Measurements from ENCODE around the gene IGSF9B.
A peak's percentile ranks its signal among the peaks of the same experiment; 100 is the strongest.
"Not testable (repeated sequence)": the region's sequence is repeated elsewhere in the genome, so short reads cannot be mapped to it uniquely, and the experiment has no call there.

IGSF9B gene

DNA sequence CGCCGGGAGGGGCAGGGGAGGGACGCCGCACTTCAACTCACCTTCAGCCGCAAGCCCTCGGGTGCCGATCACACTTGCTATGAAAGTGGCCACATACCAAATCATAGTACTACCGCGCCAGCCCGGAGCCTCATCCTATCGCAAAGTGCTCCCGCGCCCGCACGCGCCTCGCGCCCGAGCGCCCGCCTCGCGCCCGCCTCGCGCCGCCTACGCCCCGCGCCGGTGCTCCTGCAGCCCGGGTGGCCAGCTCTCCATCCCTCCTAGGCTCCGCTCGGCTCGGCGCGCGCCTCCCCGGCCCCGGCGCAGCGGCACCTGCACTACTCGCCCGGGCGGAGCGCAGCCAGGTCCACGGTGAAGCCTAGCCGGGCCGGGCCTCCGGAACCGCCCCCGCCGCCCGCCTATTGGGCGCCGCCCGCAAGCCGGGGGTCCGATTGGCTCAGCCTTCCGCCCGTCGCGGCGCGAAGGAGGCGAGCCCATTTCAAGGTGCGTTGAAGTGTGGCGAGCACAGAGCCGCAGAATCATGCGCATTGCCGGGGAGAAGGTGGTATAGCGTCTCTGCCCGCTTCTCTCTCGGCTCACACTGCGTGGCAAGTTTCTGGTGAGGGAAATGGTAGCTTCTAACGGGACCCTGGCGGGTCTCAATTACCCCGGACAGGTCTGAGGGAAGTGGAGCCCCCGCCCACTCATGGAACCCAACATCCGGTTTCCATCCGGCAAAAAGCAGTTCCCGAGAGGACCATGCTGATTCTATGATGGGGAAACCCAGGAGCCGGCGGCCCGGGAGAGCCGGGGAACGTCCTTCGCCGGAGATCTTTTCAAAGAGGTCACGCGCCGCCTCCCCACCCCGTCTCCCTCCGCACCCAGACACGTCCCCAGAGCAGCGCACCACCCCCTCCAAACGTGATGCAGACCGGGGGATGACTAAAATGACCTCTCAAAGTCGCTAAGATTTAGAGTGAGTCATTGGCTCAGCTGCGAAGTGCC lies at the start of gene IGSF9B:
IGSF9B (minus strand) TSS at position 319 of the 984 bp plus-strand sequence; CDS start at position 105, 214 bp downstream.
- peak; percentile 99 for DNase-seq (ENCODE audit: low spot score)
- TF ChIP-seq, protein P1, sequence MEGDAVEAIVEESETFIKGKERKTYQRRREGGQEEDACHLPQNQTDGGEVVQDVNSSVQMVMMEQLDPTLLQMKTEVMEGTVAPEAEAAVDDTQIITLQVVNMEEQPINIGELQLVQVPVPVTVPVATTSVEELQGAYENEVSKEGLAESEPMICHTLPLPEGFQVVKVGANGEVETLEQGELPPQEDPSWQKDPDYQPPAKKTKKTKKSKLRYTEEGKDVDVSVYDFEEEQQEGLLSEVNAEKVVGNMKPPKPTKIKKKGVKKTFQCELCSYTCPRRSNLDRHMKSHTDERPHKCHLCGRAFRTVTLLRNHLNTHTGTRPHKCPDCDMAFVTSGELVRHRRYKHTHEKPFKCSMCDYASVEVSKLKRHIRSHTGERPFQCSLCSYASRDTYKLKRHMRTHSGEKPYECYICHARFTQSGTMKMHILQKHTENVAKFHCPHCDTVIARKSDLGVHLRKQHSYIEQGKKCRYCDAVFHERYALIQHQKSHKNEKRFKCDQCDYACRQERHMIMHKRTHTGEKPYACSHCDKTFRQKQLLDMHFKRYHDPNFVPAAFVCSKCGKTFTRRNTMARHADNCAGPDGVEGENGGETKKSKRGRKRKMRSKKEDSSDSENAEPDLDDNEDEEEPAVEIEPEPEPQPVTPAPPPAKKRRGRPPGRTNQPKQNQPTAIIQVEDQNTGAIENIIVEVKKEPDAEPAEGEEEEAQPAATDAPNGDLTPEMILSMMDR (IDR thresholded peaks at IDR 0.05; ENCODE audit: extremely low read depth, insufficient read depth, missing control alignments), result no peak
- in situ Hi-C loops (cut with MboI; ENCODE audit: low pct_unique_long_range_greater_than_20kb, low sequenced_read_pairs, unreplicated experiment), result no loop called here

DNA sequence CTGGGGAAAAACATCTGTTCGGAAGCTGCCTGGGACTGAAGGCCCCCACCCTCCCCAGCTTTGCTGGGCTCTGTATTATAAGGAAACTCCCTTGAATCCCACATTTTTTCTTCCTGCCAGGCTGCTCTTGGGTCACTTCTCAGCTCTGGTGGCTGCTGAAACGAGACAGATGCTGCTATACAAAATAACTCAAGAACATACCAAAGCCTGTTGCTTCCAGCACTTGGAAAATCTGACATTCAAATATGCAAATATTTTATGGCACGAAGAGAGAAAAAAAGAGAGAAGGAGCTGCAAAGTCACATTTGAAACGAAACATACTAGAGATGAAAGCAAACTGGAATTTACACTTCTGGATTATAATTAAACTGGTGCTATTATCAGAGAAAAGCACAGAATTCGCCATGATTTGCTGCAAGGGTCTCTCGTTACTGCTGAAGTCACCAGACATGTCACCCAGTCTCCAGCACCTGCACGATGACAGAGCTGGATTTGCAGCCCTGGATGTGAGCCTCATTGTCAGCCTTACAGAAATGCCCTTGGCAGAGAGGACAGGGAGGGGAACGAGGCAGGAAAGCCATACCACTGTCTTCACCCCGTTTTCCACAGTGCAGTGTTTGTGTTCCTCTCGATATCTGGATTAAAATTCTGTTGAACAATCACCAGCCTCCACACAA lies 47.9 kb upstream of the IGSF9B start:
- TF ChIP-seq, protein P1 (IDR thresholded peaks at IDR 0.05; ENCODE audit: extremely low read depth, insufficient read depth, missing control alignments), result no peak
- in situ Hi-C loops (cut with MboI; ENCODE audit: low pct_unique_long_range_greater_than_20kb, low sequenced_read_pairs, unreplicated experiment), result no loop called here

DNA sequence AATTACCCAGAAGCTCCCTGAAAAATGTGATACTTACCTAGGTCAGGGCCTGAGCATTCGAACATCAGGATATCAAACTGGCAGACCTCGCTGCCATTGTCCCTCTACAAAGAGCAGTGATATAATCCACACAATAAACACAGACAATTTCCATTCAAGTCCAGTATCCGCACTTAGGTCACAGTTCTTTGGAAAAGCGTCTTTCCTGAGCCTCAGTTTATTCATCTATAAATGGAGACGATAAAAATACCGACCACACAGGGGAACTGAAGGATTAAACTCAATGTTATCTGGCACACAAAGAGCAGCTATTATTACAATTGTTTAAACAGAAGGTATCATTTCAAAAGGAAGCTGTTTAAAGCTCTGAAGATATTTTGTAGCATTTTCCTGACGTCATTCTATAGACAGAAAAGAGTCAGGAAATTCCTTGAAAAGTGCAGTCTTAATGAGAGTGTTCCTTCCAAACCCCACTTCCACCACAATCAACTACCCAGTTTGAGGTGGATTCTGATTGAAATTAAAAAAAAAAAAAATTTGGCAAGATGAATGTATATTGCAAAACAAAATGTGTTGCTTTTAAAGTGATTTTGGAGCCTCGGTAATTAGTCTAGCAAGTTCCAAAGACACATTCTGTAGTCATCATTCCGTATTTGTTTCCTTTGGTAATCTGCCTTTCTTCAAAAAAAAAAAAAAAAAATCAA lies 47.2 kb upstream of the IGSF9B start:
- TF ChIP-seq, protein P1 (IDR thresholded peaks at IDR 0.05; ENCODE audit: extremely low read depth, insufficient read depth, missing control alignments), result no peak
- DNase-seq (ENCODE audit: low spot score), result no peak
- in situ Hi-C loops (cut with MboI; ENCODE audit: low pct_unique_long_range_greater_than_20kb, low sequenced_read_pairs, unreplicated experiment), result no loop called here

More for the DNA sequence above, 47.9 kb upstream of the IGSF9B start:
- no peak for DNase-seq (ENCODE audit: low spot score)

DNA sequence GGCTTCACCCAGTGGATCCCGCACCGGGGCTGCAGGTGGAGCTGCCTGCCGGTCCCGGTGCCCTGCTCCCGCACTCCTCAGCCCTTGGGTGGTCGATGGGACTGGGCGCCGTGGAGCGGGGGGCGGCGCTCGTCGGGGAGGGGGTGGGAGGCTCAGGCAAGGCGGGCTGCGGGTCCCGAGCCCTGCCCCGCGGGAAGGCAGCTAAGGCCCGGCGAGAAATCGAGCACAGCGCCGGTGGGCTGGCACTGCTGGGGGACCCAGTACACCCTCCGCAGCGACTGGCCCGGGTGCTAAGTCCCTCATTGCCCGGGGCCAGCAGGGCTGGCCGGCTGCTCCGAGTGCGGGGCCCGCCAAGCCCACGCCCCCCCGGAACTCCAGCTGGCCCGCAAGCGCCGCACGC lies 46.1 kb upstream of the IGSF9B start:
- DNase-seq (ENCODE audit: low spot score); in situ Hi-C loops (cut with MboI; ENCODE audit: low pct_unique_long_range_greater_than_20kb, low sequenced_read_pairs, unreplicated experiment): not testable (repeated sequence)

GRCh38 chr11:134002338-134002737 lies 45.6 kb upstream of the IGSF9B start:
- in situ Hi-C loops (cut with MboI; ENCODE audit: low pct_unique_long_range_greater_than_20kb, low sequenced_read_pairs, unreplicated experiment); DNase-seq (ENCODE audit: low spot score): not testable (repeated sequence)

- in situ Hi-C loops (cut with MboI; ENCODE audit: low pct_unique_long_range_greater_than_20kb, low sequenced_read_pairs, unreplicated experiment), result no loop called here
- TF ChIP-seq, protein P1 (IDR thresholded peaks at IDR 0.05; ENCODE audit: extremely low read depth, insufficient read depth, missing control alignments), result no peak
- DNase-seq (ENCODE audit: low spot score), result no peak
Observed at GRCh38 chr11:134001596-134001995, 44.8 kb upstream of the IGSF9B start.

DNA sequence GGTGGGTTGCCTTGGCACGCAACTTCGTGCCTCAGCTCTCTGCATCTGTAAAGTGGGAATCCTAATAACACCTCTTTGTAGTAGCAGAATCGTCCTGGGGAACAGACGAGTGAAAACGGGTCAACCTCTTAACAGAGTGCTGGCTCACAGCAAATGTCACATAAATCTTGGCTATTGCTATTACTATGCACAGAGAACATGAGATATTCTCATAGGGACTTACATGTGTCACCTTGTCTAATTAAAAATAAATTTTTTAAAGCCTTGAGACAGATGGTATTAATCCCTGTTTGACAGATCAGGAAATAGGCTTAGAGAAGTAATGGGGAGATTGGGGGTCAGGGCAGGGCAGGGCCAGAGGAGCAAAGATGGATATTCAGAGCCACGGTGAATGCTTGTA lies 44.3 kb upstream of the IGSF9B start:
- TF ChIP-seq, protein P1 (IDR thresholded peaks at IDR 0.05; ENCODE audit: extremely low read depth, insufficient read depth, missing control alignments), result no peak
- in situ Hi-C loops (cut with MboI; ENCODE audit: low pct_unique_long_range_greater_than_20kb, low sequenced_read_pairs, unreplicated experiment), result no loop called here
- no peak for DNase-seq (ENCODE audit: low spot score)
